GM23248 (cell line): ENCODE data around the gene AOPEP. TPM values are rescaled to one million over a fixed set of nuclear protein-coding genes. Genes with fewer than 3 reads are reported as not detected.

Source experiments
- DNase-seq: peaks from one replicate; pipeline ENCODE4 v3.0.0-alpha.2; 2015
- H2AFZ ChIP-seq: fragments of 200-600 bp; sonication (generic); 2 replicates; pipeline ENCODE4 v1.6.1; 2016; ENCODE audit warnings: antibody characterized with exemption
- H3F3A ChIP-seq: fragments of 200-600 bp; sonication (generic); 2 replicates; pipeline ENCODE4 v1.6.1; 2016; ENCODE audit warnings: mild to moderate bottlenecking, antibody characterized with exemption, mixed run types; ENCODE audit not compliant: insufficient read depth
- H3K27ac ChIP-seq: fragments of 200-600 bp; sonication (generic); 2 replicates; pipeline ENCODE4 v1.5.1; 2016; ENCODE audit warnings: mild to moderate bottlenecking
- H3K27me3 ChIP-seq: fragments of 200-600 bp; sonication (generic); replicated peaks from 2 replicates; pipeline ENCODE4 v1.6.1; 2016; ENCODE audit warnings: mild to moderate bottlenecking; ENCODE audit not compliant: insufficient read depth
- H3K36me3 ChIP-seq: fragments of 200-600 bp; sonication (generic); 2 replicates; pipeline ENCODE4 v1.6.1; 2016; ENCODE audit warnings: low read depth, mild to moderate bottlenecking
- H3K4me1 ChIP-seq: fragments of 200-600 bp; sonication (generic); 2 replicates; pipeline ENCODE4 v1.6.1; 2016; ENCODE audit warnings: mild to moderate bottlenecking; ENCODE audit not compliant: insufficient read depth
- H3K4me2 ChIP-seq: fragments of 200-600 bp; sonication (generic); one replicate; pipeline ENCODE4 v1.6.1; 2016; ENCODE audit warnings: mild to moderate bottlenecking; ENCODE audit not compliant: unreplicated experiment
- H3K4me3 ChIP-seq: fragments of 200-600 bp; sonication (generic); 2 replicates; pipeline ENCODE4 v1.5.1; 2016; ENCODE audit warnings: mild to moderate bottlenecking
- H3K79me2 ChIP-seq: fragments of 200-600 bp; sonication (generic); 2 replicates; pipeline ENCODE4 v1.6.1; 2016; ENCODE audit warnings: mild to moderate bottlenecking; ENCODE audit not compliant: insufficient read depth
- H3K9ac ChIP-seq: fragments of 200-600 bp; sonication (generic); 2 replicates; pipeline ENCODE4 v1.6.1; 2016; ENCODE audit warnings: mild to moderate bottlenecking
- H3K9me2 ChIP-seq: fragments of 200-600 bp; sonication (generic); 2 replicates; pipeline ENCODE4 v1.6.1; 2016; ENCODE audit warnings: mixed run types, mild to moderate bottlenecking, moderate library complexity; ENCODE audit not compliant: insufficient read depth
- H3K9me3 ChIP-seq: fragments of 200-600 bp; sonication (generic); one replicate; pipeline ENCODE4 v1.6.1; 2017; ENCODE audit warnings: low read depth
- H4K20me1 ChIP-seq: fragments of 200-600 bp; sonication (generic); 2 replicates; pipeline ENCODE4 v1.6.0; 2016; ENCODE audit not compliant: insufficient read depth
- EZH2 ChIP-seq: fragments of 200-600 bp; sonication (generic); IDR thresholded peaks from 2 replicates; pipeline ENCODE4 v1.6.1; 2018; ENCODE audit warnings: antibody characterized with exemption, mild to moderate bottlenecking; ENCODE audit not compliant: insufficient read depth, poor library complexity, severe bottlenecking
- EZH2phosphoT487 ChIP-seq: fragments of 200-600 bp; sonication (generic); IDR thresholded peaks from 2 replicates; pipeline ENCODE4 v1.6.1; 2018; ENCODE audit warnings: antibody characterized with exemption, moderate library complexity, mild to moderate bottlenecking, low read depth; ENCODE audit not compliant: insufficient read depth
- WGBS, 2 experiments: methylation state at CpG; one replicate each; pipeline ENCODE4 v1.1.6; 2015 to 2017; ENCODE audit warnings: low lambda C conversion rate in 2 of 2, low coverage in 1 of 2; ENCODE audit errors: missing lambda C conversion rate in 2 of 2; 5-methylcytosine and 5-hydroxymethylcytosine counted together
- in situ Hi-C: fragments of 300-500 bp; cut with MboI; formaldehyde crosslinking; loops from 2 replicates; pipeline ENCODE4 v1.15.0; 2020
- polyA plus RNA-seq: library from polyadenylated mRNA; unstranded; fragments of >200 nt; fragmentation: Nextera tagmentation; extraction: Ambion mirVana; gene quantifications from 2 replicates; pipeline ENCODE4 v1.2.1, GENCODE V29; 2016
- total RNA-seq: library from RNA; depleted of rRNA; stranded (reverse); fragments of >200 nt; shearing (Covaris generic); gene quantifications from 2 replicates; pipeline ENCODE4 v1.2.3, GENCODE V29; 2014

Gene AOPEP
- total and polyA plus RNA-seq, 2 experiments from 2014 or later, result 90.0 to 120 TPM

GRCh38 chr9:94885854-94886447, 159.5 kb downstream of the AOPEP start:
- TF ChIP-seq EZH2, result no peak
- TF ChIP-seq EZH2phosphoT487, result no peak
- Histone ChIP-seq H3K79me2 (0 out of 2 replicates have a peak, but pooled peaks cover 12% of the 10 kb centered on the region), H3K27me3 (no peaks in the 10 kb centered on the region), H3K9me3 (no peaks in the 10 kb centered on the region), H3F3A (peaks cover 20% of the 10 kb centered on the region; the same call in 1 of the 2 replicates), H3K4me2 (no peak overlapping the region), H3K36me3 (no peaks in the 10 kb centered on the region), H3K9me2 (no peaks in the 10 kb centered on the region), H3K4me1 (peaks cover 34% of the 10 kb centered on the region), H3K27ac (peak overlapping the region; percentile 33), H4K20me1 (no peaks in the 10 kb centered on the region), H3K4me3 (no peak overlapping the region), H2AFZ (no peak overlapping the region), H3K9ac (no peak overlapping the region)
- 94 to 97% methylated on average over 4 of the region's 4 CpGs for WGBS, 2 experiments
- in situ Hi-C loops, result no loop called here
- no peak for DNase-seq

DNA sequence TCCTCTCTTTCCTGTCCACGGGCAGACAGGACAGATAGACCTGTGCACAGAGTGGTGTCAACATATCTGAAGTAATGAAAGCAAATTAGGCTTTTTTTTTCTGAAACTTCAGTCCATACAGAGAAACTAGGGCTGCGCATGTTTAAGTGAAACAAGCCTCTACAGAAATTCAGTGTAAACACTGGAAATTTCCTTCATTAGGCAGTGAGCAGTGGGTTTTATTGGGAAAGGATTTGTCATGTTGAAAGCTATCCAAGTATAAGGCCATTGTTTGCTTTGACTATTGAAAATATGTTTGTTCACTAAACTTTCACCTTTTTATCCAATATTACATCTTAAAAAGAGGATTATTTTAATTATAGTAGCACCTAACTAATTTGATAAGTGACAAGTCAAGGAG, 161.2 kb downstream of the AOPEP start:
- Histone ChIP-seq H3K27ac (no peak overlapping the region), H2AFZ (no peak overlapping the region), H3K27me3 (no peaks in the 10 kb centered on the region), H3K4me3 (no peak overlapping the region), H3K36me3 (no peaks in the 10 kb centered on the region), H3K79me2 (0 out of 2 replicates have a peak, but pooled peaks cover 7% of the 10 kb centered on the region), H4K20me1 (no peaks in the 10 kb centered on the region), H3K4me1 (peaks cover 21% of the 10 kb centered on the region), H3F3A (0 out of 2 replicates have a peak, but pooled peaks cover 7% of the 10 kb centered on the region), H3K9me3 (no peaks in the 10 kb centered on the region), H3K9me2 (no peaks in the 10 kb centered on the region), H3K9ac (no peak overlapping the region), H3K4me2 (peak overlapping the region; percentile 3)
- WGBS, 2 experiments, result 95 to 100% methylated on average over 2 of the region's 2 CpGs
- in situ Hi-C loops, result no loop called here
- DNase-seq, result peak; percentile 43
- TF ChIP-seq EZH2phosphoT487, result no peak
- no peak for TF ChIP-seq EZH2

DNA sequence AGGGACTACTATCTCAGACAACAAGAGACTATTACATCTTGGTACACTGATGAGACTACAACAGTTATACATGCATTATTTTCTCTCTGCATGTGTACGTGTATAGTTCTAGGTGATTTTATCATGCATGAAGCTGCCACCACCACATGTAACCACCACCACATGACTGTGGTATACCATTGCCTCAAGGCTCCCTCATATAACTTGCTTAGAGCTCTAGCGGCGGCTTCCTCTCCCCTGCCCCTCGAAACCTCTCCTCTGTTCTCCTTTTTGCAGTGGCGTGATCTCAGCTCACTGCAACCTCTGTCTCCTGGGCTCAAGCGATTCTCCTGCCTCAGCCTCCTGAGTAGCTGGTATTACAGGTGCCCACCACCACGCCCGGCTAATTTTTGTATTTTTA, 162.3 kb downstream of the AOPEP start:
- Histone ChIP-seq H3F3A (0 out of 2 replicates have a peak, but pooled peaks cover 11% of the 10 kb centered on the region), H3K79me2 (0 out of 2 replicates have a peak, but pooled peaks cover 7% of the 10 kb centered on the region), H3K9ac (no peak overlapping the region), H3K9me3 (no peaks in the 10 kb centered on the region), H3K36me3 (no peaks in the 10 kb centered on the region), H3K27ac (no peak overlapping the region), H3K27me3 (no peaks in the 10 kb centered on the region), H4K20me1 (no peaks in the 10 kb centered on the region), H3K4me3 (no peak overlapping the region), H2AFZ (no peak overlapping the region), H3K4me1 (peaks cover 21% of the 10 kb centered on the region), H3K4me2 (no peak overlapping the region), H3K9me2 (no peaks in the 10 kb centered on the region)
- DNase-seq, result no peak
- 95 to 98% methylated on average over 8 of the region's 8 CpGs for WGBS, 2 experiments
- in situ Hi-C loops, result no loop called here
- TF ChIP-seq EZH2 (no peak), EZH2phosphoT487 (no peak)

DNA sequence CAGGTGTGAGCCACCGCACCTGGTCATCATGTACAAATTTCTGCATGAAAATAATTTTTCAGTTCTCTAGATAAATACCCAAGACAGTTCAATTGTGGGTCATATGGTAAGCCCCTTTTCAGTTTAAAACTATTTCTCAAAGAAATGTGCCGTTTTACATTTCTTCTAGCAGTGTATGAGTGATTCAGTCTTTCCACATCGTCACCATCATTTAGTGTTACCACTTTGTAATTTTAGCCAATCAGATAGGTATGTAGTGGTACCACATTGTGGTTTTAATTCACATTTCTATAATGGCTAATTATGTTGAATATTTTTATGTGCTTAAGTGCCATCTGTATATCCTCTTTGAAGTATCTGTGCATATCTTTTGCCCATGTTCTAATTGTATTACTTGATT, 163.1 kb downstream of the AOPEP start:
- WGBS, 2 experiments, result 95 to 97% methylated on average over 3 of the region's 3 CpGs
- Histone ChIP-seq H3K79me2 (no peaks in the 10 kb centered on the region), H3K4me3 (no peak overlapping the region), H3K27ac (no peak overlapping the region), H3K9me2 (no peaks in the 10 kb centered on the region), H4K20me1 (no peaks in the 10 kb centered on the region), H3K9ac (no peak overlapping the region), H3K9me3 (no peaks in the 10 kb centered on the region), H3F3A (0 out of 2 replicates have a peak, but pooled peaks cover 19% of the 10 kb centered on the region), H3K4me2 (no peak overlapping the region), H3K4me1 (peaks cover 28% of the 10 kb centered on the region), H2AFZ (no peak overlapping the region), H3K36me3 (no peaks in the 10 kb centered on the region), H3K27me3 (no peaks in the 10 kb centered on the region)
- in situ Hi-C loops, result no loop called here
- DNase-seq, result no peak
- TF ChIP-seq EZH2phosphoT487 (no peak), EZH2 (no peak)
